NT2/D1 (cell line): ENCODE results near the gene IGF2BP2.

Experiments
- DNase-seq: peaks from one replicate; pipeline ENCODE4 v3.0.0-alpha.2; 2011; ENCODE audit warnings: low read depth, low spot score
- H3K27me3 ChIP-seq: 2 replicates; pipeline ENCODE4 v1.6.0; 2011; ENCODE audit warnings: mild to moderate bottlenecking; ENCODE audit not compliant: insufficient read length, insufficient read depth
- H3K36me3 ChIP-seq: 2 replicates; pipeline ENCODE4 v1.6.1; 2011; ENCODE audit warnings: mild to moderate bottlenecking, low read length, mixed read lengths; ENCODE audit not compliant: insufficient read depth, insufficient read length
- H3K4me1 ChIP-seq: 2 replicates; pipeline ENCODE4 v1.5.1; 2011; ENCODE audit not compliant: insufficient read depth, insufficient read length
- H3K4me3 ChIP-seq: 2 replicates; pipeline ENCODE4 v1.5.1; 2011; ENCODE audit warnings: low read depth; ENCODE audit not compliant: insufficient read length
- H3K9ac ChIP-seq: 2 replicates; pipeline ENCODE4 v1.6.0; 2011; ENCODE audit warnings: low read depth; ENCODE audit not compliant: insufficient read length
- H3K9me3 ChIP-seq: 2 replicates; pipeline ENCODE4 v1.5.1; 2011; ENCODE audit warnings: mild to moderate bottlenecking, low read length; ENCODE audit not compliant: insufficient read depth
- SUZ12 ChIP-seq: IDR thresholded peaks from 2 replicates; pipeline ENCODE4 v1.6.1; 2011; ENCODE audit not compliant: insufficient read length, insufficient read depth; ENCODE audit errors: extremely low read depth
- YY1 ChIP-seq: IDR thresholded peaks from 2 replicates; pipeline ENCODE4 v1.6.1; 2011; ENCODE audit not compliant: insufficient read length, insufficient read depth
- ZNF274 ChIP-seq: IDR thresholded peaks from 2 replicates; pipeline ENCODE4 v1.6.1; 2011; ENCODE audit warnings: mild to moderate bottlenecking, low read depth, low read length

IGF2BP2 gene

DNA sequence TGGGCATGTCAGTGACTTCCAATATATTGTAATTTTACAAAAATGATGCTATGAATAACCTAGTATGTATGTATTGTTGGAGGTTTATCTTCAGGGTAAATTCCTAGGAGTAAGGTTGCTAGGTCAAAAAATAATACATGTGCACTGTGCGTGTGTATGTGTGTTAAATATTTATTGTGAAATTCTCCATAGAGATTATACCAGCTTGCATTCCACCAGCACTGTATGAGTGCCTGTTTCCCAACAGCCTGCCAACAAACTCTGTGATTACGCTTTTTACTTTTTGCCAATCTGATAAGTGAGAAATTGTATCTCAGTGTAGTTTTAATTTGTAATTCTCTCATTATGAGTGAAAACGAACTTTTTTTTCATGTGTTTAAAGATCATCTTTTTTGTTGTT is 12.6 kb upstream of the IGF2BP2 start:
- DNase-seq = no peak
- TF ChIP-seq SUZ12 (no peak), YY1 (no peak), ZNF274 (no peak)
- H3K36me3 ChIP-seq = no peaks in the 10 kb centered on the region
- H3K4me3 ChIP-seq = no peak overlapping the region
- H3K9ac ChIP-seq = no peak overlapping the region
- H3K9me3 ChIP-seq = no peaks in the 10 kb centered on the region
- H3K4me1 ChIP-seq = no peaks in the 10 kb centered on the region
- H3K27me3 ChIP-seq = no peaks in the 10 kb centered on the region

DNA sequence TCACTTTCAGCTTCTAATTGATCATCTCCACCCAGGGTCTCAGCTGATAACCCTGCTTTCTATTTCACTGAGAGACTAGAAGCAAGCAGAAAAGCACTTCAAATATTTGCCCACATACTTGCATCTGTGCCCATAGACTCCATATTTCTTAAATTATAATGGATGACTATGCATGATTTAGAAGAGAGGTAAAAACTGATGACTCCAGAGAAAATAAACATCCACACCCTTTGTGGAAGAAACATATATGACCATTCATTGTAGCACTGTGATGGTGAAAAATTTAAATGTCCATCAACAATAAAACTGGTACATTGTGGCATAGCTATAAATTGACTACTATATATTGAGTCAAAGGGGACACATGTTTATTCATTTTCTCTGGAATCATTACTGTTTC is 7.1 kb upstream of the IGF2BP2 start:
- TF ChIP-seq SUZ12 = no peak
- no peak for TF ChIP-seq ZNF274
- TF ChIP-seq YY1 = no peak
- no peaks in the 10 kb centered on the region for H3K27me3 ChIP-seq
- H3K4me1 ChIP-seq = no peaks in the 10 kb centered on the region
- H3K9ac ChIP-seq = no peak overlapping the region
- H3K9me3 ChIP-seq = peaks cover 20% of the 10 kb centered on the region; the same call in 1 of the 2 replicates
- H3K4me3 ChIP-seq = no peak overlapping the region
- DNase-seq = no peak
- H3K36me3 ChIP-seq = peaks cover 31% of the 10 kb centered on the region

DNA sequence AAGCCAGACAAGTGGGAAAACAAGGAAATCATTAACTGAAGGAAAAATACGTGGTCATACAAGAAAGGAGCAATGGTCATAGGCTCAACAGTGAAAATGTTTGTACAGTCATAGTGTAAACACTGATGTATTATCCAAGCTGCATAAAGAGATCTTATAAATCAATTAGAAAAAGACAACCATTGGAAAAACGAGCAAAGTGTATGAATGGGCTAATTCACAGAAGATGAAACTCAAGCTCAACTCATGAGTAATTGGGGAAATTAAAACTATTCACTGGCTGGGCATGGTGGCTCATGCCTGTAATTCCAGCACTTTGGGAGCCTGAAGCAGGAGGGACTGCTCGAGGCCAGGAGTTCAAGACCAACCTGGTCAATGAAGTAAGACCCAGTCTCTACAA is 6.4 kb upstream of the IGF2BP2 start:
- TF ChIP-seq ZNF274 (no peak), SUZ12 (no peak), YY1 (no peak)
- DNase-seq = no peak
- H3K36me3 ChIP-seq = peaks cover 34% of the 10 kb centered on the region
- H3K4me3 ChIP-seq = no peak overlapping the region
- H3K27me3 ChIP-seq = no peaks in the 10 kb centered on the region
- H3K9me3 ChIP-seq = peaks cover 20% of the 10 kb centered on the region; the same call in 1 of the 2 replicates
- no peaks in the 10 kb centered on the region for H3K4me1 ChIP-seq
- H3K9ac ChIP-seq = no peak overlapping the region

DNA sequence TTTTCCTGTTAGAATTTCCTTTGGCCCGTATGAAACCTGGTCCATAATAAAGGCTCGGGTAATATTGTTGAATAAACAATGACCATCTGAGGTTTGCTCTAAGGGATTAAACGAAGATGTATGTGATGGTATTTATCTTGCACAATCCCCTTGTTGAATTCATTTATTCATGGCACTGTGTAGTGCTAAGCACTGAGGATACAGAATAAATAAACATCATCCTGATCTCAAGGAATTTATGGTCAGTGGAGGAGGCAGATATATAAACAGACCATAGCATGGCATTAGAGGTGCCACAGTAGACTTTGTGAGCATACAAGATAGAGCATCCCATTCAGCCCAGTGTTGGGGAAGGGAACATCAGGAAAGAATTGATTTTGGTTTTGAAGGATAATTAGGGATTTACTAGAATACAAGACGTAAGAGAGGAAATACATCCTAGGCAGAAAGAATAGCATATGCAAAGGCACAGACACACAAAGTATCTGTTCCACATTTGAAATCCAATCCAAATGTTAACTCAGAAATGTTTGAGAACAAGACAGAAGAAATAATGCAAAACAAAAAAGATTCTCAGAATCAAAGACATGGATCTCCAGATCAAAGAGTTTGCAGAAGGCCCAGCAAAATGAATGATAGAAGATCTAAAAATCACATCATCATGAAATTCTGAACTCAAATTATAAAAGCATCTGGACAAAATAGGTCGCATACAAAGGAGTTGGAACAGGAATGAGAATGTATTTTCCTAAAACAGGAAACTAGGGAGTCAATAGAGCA is 5.4 kb upstream of the IGF2BP2 start:
- Histone ChIP-seq H3K9ac (no peak overlapping the region), H3K4me3 (no peak overlapping the region), H3K4me1 (no peaks in the 10 kb centered on the region), H3K36me3 (peaks cover 34% of the 10 kb centered on the region), H3K9me3 (peaks cover 20% of the 10 kb centered on the region; the same call in 1 of the 2 replicates), H3K27me3 (no peaks in the 10 kb centered on the region)
- no peak for TF ChIP-seq ZNF274
- TF ChIP-seq YY1 = no peak
- no peak for TF ChIP-seq SUZ12
- no peak for DNase-seq

DNA sequence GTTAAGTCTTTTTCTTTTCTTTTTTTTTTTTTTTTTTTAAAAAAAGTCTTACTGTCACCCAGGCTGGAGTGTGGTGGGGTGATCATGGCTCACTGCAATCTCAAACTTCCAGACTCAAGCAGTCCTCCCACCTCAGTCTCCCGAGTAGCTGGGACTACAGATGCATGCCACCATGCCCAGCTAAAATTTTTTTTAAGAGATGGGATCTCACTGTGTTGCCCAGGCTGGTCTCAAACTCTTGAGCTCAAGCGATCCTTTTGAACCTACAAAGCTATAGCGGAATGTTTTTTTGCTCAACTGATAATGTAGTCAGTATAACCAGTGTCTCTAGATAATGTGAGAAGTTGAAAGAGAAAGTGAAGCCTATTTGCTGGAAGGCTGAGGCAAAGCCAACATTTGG is 3.9 kb upstream of the IGF2BP2 start:
- no peaks in the 10 kb centered on the region for H3K27me3 ChIP-seq
- no peaks in the 10 kb centered on the region for H3K4me1 ChIP-seq
- no peak overlapping the region for H3K9ac ChIP-seq
- DNase-seq = no peak
- H3K36me3 ChIP-seq = peaks cover 34% of the 10 kb centered on the region
- peaks cover 20% of the 10 kb centered on the region; the same call in 1 of the 2 replicates for H3K9me3 ChIP-seq
- H3K4me3 ChIP-seq = no peak overlapping the region
- TF ChIP-seq SUZ12 = no peak
- TF ChIP-seq ZNF274 = no peak
- TF ChIP-seq YY1 = no peak

DNA sequence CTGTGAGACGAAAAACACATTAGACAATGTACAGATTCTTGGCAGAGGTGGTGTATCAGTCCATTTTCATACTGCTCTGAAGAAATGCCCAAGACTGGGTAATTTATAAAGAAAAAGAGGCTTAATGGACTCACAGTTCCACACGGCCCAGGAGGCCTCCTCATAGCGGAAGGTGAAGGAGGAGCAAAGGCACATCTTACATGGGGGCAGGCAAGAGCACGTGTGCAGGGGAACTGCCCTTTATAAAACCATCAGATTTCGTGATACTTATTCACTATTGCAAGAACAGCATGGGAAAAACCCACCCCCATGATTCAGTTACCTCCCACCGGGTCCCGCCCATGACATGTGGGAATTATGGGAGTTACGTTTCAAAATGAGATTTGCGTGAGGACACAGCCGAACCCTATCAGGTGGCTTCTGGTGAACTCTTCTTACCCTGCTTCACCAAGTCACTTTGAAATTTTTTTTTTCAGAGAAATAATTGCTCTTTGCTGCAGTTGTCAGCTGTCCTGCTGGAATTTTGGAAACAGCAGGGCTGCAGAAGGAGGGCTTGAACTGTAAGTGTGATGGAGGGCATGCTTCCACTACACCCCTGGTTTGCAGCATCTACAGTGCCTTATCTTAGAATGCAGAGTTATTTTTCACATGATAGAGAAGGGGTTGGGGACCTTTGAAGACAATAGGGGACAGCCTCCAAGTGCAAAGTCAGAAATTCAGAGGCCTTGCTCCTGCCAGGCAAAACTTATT is 2.9 kb upstream of the IGF2BP2 start:
- H3K36me3 ChIP-seq = peaks cover 36% of the 10 kb centered on the region
- H3K9me3 ChIP-seq = peaks cover 20% of the 10 kb centered on the region; the same call in 1 of the 2 replicates
- no peaks in the 10 kb centered on the region for H3K27me3 ChIP-seq
- DNase-seq = no peak
- no peak overlapping the region for H3K4me3 ChIP-seq
- H3K9ac ChIP-seq = no peak overlapping the region
- no peak for TF ChIP-seq SUZ12
- no peak for TF ChIP-seq ZNF274
- no peak for TF ChIP-seq YY1
- H3K4me1 ChIP-seq = no peaks in the 10 kb centered on the region
